Fibroblast of the conjunctiva (primary cell): ENCODE measurements around the gene MRPS30.
"Not testable (repeated sequence)": the region's sequence is repeated elsewhere in the genome, so short reads cannot be mapped to it uniquely, and the experiment has no call there.

Experiments used
- DNase-seq: peaks from one replicate; pipeline ENCODE4 v3.0.0-alpha.2; 2010; ENCODE audit warnings: low read depth

The MRPS30 gene

GRCh38 chr5:44821164-44821563, 12.4 kb downstream of the MRPS30 start:
- no peak for DNase-seq

GRCh38 chr5:44824662-44825061, 15.9 kb downstream of the MRPS30 start:
- DNase-seq: not testable (repeated sequence)

GRCh38 chr5:44827681-44828080, 18.9 kb downstream of the MRPS30 start:
- no peak for DNase-seq

GRCh38 chr5:44828719-44829118, 20.0 kb downstream of the MRPS30 start:
- DNase-seq: no peak

GRCh38 chr5:44830951-44831350, 22.2 kb downstream of the MRPS30 start:
- DNase-seq: no peak

GRCh38 chr5:44833249-44833648, 24.5 kb downstream of the MRPS30 start:
- no peak for DNase-seq

GRCh38 chr5:44835693-44836092, 26.9 kb downstream of the MRPS30 start:
- no peak for DNase-seq

- DNase-seq: no peak
Observed at GRCh38 chr5:44839018-44839681, 30.4 kb downstream of the MRPS30 start.

- no peak for DNase-seq
Observed at GRCh38 chr5:44842496-44843282, 33.9 kb downstream of the MRPS30 start.

- DNase-seq: no peak
Observed at GRCh38 chr5:44844744-44845143, 36.0 kb downstream of the MRPS30 start.

- no peak for DNase-seq
Observed at GRCh38 chr5:44845777-44846176, 37.0 kb downstream of the MRPS30 start.

- no peak for DNase-seq
Observed at GRCh38 chr5:44847206-44847852, 38.6 kb downstream of the MRPS30 start.

GRCh38 chr5:44860267-44860666, 51.5 kb downstream of the MRPS30 start:
- DNase-seq: no peak

- DNase-seq: no peak
Observed at GRCh38 chr5:44862808-44863207, 54.1 kb downstream of the MRPS30 start.
